Stimulated activated CD8-positive, alpha-beta memory T cell treated with anti-CD3 and anti-CD28 coated beads, Interleukin-4, amount 100 ng/mL, for 48 hours (primary cell): ENCODE measurements around the gene EBF3.
"Not testable (repeated sequence)": the region's sequence is repeated elsewhere in the genome, so short reads cannot be mapped to it uniquely, and the experiment has no call there.

Experiments
- DNase-seq: peaks from one replicate; pipeline ENCODE4 v3.0.0-alpha.2; 2020

Gene EBF3

GRCh38 chr10:129926066-129927055 lies 37.7 kb downstream of the EBF3 start:
- no peak for DNase-seq

- no peak for DNase-seq
Observed at GRCh38 chr10:129924375-129925085, 39.5 kb downstream of the EBF3 start.

DNA sequence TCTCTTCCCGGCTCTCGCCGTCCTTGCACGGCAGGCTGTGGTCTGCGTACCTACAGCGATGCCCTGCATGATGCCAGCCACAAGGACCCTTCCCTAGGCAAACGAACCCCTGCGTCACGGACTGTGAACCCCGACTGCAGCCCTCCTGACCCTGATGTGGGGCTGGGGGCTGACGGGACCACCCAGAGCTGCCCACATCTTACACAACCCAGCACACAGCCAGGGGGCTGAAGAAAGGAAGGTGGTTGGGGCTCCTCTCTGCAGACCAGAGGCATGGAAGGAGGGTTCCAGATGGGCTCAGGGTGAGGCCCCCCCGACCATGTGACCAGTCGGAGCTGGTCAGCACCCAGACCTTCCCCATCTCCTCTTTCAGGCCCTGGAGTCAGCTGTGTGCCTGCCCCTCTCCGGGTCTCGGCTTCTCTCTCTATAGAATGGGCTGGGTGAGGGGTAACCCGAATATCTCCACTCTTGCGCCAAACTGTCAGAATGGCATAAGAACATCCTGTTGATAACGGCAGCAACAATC lies 41.4 kb downstream of the EBF3 start:
- DNase-seq, result no peak

GRCh38 chr10:129921801-129922597 lies 42.1 kb downstream of the EBF3 start:
- no peak for DNase-seq

DNA sequence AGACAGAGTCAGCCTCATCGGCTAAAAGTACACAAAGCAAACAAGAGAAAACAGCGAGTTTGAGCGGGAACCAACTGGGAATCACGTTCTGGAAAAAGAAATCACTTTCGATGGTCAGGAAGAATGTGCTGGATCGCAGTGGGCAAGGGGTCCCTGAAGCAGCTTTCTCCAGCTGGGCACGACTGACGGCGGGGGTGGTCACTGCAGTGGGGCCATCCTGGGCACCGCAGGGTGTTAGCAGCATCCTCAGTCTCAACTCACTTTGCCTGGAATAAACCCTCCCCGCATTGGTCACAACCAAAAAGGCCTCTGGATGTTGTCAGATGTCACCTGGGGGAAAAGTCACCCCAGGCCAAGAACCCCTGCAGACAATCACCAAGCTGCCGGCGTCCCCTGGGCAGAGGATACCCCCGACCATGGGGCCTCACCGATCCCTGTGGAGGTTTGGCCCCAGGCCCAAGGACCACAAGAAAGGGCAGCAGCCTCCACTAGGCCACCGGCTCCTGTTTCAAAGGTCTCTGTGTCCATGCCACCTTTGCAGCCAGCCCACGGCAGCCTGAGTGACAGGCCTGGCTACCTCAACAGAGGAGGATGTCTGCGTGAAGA lies 42.9 kb downstream of the EBF3 start:
- DNase-seq, result no peak

DNA sequence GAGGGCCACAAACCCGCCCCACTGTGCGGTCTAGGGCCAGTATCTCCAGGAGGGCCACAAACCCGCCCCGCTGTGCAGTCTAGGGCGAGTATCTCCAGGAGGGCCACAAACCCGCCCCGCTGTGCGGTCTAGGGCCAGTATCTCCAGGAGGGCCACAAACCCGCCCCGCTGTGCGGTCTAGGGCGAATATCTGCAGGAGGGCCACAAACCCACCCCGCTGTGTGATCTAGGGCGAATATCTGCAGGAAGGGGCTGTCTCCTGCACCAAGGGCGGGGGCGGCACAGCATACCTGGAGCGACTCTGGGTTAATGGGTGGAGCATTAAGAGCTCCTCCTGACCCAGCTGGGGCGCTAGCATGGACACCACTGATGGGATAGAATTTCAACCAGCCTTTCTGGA lies 43.9 kb downstream of the EBF3 start:
- not testable (repeated sequence) for DNase-seq

GRCh38 chr10:129919358-129919757 lies 44.7 kb downstream of the EBF3 start:
- no peak for DNase-seq

DNA sequence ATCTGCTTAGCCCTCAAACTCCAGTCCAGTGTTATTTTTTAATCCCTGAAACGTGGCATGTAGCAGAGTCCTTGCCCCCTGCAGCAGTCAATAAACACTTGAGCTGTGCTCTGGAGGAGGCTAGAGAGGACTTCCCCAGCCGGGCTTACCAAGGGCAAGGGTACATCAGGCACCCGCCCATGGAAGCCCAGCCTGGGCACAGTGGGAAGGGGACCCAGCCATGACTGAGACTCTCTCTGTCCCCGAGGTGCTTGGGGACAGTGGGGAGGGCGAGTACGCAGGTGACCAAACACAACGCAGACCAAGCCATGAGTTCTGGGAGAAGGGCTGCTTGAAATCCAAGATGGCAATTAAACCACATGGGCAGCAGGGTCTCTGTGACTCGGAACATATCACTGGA lies 45.2 kb downstream of the EBF3 start:
- no peak for DNase-seq

DNA sequence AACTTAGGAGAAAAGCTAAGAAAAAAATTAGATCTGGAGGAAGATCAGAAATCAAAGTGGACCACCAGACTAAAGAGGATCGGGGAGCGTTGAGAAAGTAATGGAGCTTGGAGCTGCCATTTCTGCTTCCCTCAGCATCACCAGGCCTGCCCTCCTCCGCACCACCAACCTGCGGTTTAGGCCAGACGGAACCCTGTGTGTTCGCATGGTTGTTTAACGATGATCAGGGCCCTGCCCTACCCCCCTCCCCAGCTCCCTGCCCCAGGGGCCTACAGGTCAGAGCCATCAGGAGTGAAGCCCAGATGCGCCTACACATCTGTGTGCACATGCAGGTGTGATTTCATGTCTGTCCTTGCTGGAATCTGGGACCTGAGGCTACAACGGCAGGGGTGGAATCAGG lies 45.7 kb downstream of the EBF3 start:
- DNase-seq, result no peak

DNA sequence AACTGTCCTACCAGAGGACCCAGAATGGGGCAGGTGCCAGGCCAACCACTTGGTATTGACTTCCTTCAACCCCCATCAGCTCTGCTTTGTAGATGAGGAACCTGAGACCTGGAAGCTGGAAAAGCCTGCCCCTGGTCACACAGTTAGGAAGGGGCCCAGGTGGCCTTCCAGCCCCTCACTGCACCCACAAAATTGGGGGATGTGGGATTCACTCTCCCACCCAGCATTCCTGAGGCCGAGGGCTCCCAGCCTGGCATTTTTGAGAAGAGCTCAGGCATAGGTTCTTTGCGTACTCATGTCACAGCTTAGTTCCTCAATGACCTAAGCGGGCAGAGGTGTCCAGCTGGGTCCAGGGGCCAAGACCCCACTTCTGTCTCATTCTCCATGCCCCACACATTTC lies 46.1 kb downstream of the EBF3 start:
- DNase-seq, result no peak

DNA sequence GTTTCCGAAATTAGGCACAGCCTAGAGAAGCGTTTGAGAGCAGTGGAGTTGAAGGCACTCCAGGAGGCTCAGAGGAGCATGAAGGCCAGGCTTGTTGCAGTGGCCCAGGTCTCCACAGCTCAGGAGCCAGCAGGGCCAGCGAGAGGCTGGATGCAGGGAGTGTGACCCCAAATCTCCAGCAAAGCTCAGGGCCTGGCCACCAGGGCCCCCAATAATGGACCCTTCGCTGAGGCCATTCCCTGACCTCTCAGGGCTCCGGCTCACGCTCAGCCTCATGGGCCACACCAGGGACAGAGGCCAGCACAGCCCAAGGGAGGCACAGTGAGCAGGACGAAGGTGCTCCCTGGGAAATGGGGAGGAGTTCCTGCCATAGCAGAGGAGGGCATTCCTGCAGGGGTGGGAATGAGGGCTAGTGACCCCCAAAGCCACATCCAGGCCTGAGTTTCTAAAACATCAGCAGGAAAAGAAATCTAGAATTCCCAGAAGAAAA lies 47.5 kb downstream of the EBF3 start:
- no peak for DNase-seq

GRCh38 chr10:129915526-129916378 lies 48.3 kb downstream of the EBF3 start:
- no peak for DNase-seq

GRCh38 chr10:129914960-129915359 lies 49.1 kb downstream of the EBF3 start:
- DNase-seq, result no peak

GRCh38 chr10:129914153-129914855 lies 49.8 kb downstream of the EBF3 start:
- no peak for DNase-seq

- DNase-seq, result no peak
Observed at GRCh38 chr10:129912986-129913695, 50.9 kb downstream of the EBF3 start.

DNA sequence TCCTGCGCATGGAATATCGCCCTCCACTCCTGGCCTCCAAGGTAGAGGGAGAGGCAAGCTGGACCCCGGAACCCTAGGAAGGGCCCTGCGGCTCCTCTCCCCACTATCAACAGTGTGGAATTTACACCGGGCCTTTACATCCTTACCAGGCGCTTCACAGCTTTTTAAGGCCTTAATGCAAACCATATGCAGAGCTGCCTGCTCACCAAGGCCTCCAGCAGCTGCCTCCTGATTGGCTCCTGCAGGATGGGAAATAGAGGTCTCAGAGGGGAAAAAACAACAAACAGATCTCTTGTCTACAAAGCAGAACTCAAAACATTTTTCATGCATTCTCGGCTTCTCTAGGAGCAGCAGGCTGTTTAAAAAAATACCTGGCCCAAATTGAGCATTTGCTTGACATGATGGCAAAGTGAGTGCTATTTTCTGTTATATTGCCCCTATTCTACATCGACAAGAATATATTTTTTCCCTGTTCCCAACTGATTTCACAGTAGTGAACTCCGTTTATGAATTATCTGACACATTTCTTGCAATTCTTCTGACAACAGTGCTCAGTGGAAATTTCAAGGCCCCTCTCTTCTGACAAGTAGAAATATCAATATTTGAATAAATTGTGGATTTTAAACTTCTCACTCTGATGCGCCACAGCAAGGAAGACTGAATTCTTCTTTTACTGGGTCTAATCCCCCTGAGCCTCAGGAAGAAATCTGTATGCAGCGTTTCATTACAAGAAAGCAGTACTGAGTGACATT lies 51.7 kb downstream of the EBF3 start:
- no peak for DNase-seq

DNA sequence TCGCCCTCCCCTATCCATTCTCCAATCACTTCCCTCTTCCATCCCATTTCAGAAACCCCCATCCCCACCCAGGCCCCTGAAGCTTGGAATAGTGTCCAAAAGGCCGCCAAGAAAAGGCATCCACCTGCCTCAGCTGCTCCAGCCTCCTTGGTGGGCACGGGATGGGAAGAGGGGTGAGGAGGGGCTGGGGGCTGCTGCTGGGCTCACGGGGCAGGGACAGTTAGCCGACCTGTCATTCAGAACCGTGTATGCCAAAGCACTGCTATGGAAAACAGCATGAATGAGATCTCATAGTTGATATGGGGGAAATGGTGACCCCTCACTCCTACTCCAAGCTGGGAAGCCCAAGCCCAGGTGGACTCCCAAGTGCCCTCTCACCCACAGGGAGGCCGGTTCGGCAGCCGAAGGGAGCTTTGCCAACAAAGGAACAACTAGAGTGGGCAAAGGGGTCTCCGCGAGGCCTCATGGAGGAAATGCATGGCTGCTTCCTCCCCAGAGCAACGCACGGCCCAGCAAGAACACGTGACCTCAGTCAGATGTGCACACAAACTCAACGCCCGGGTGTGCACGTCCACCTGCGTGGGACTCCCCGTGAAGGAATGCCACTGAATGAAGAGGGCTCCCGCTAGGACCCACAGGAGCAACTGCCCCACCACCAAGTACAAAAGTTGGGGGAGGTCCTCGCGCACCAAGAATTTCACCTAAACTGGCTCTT lies 52.5 kb downstream of the EBF3 start:
- DNase-seq, result no peak

DNA sequence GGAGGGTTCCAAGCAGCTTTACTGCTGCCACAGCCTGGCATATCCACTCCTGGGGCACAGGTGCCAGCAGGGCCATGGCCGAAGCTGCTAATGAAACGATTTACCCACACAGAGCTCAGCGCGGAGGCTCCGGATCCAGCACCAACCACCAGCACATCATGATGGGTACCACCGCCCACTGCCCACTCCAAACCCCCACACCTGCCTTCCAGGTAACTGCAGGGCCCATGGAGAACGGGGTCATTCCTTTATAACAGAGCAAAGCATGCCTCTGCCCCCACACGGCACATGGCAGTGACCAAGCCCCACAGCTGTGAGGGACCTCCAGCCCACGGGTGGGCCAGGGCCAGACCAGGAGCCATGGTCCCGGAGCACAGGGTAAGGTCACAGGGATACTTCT lies 53.2 kb downstream of the EBF3 start:
- no peak for DNase-seq
